A549 (cell line): Measurements from ENCODE around the gene FBXO7. TPM values are rescaled to one million over a fixed set of nuclear protein-coding genes. Genes with fewer than 3 reads are reported as not detected.

ENCODE experiments used
- ATAC-seq, 2 experiments: fragments of 200-7000 bp in 1 of 2; fragments of >200 bp in 1 of 2; cut with Nextera tagmentation in 1 of 2; cut with Tn5 transposase in 1 of 2; 3 replicates each; pipeline versions ENCODE4 v1.8.0 to v1.9.1; 2018 to 2020; ENCODE audit warnings: mild to moderate bottlenecking in 1 of 2, moderate library complexity in 1 of 2
- CTCF ChIA-PET: fragments of 300-600 bp; sonication (Branson Sonifier 250); formaldehyde crosslinking; extraction: SDS; loops from one replicate; lab custom pipeline; 2021; ENCODE audit warnings: antibody characterized with exemption, inconsistent platforms; lab: Yijun Ruan, JAX
- POLR2A ChIA-PET: fragments of 350-600 bp; formaldehyde crosslinking; extraction: SDS; loops from one replicate; lab custom pipeline; 2021; ENCODE audit warnings: antibody characterized with exemption, inconsistent platforms; lab: Yijun Ruan, JAX
- DNase-seq, 2 experiments: peaks; one replicate each; pipeline versions ENCODE4 v3.0.0 to v3.0.0-alpha.2; 2011 to 2016; ENCODE audit warnings: low read depth in 1 of 2, low spot score in 1 of 2
- FAIRE-seq: peaks from 2 replicates; lab custom pipeline; 2011; peaks lifted over from hg19 to GRCh38; lab: Jason Lieb, UNC
- H3K27ac ChIP-seq, 2 experiments: fragments of >200 bp; sonication (Bioruptor Twin); formaldehyde crosslinking; 3 replicates each; pipeline ENCODE4 v1.5.1; 2016 to 2017
- H3K4me1 ChIP-seq: fragments of >200 bp; sonication (Bioruptor Twin); formaldehyde crosslinking; 3 replicates; pipeline ENCODE4 v1.6.1; 2016
- H3K4me2 ChIP-seq: fragments of >200 bp; sonication (Bioruptor Twin); formaldehyde crosslinking; 3 replicates; pipeline ENCODE4 v1.6.1; 2016
- H3K4me3 ChIP-seq: fragments of >200 bp; sonication (Bioruptor Twin); formaldehyde crosslinking; 3 replicates; pipeline ENCODE4 v1.5.1; 2016
- H3K9me3 ChIP-seq: fragments of >200 bp; sonication (Bioruptor Twin); formaldehyde crosslinking; 3 replicates; pipeline ENCODE4 v1.6.1; 2016
- BCL3 ChIP-seq: fragments of >200 bp; sonication (Bioruptor Twin); formaldehyde crosslinking; IDR thresholded peaks from 3 replicates; pipeline ENCODE4 v1.6.1; 2016
- CBX2 ChIP-seq: fragments of 200-600 bp; sonication (generic); IDR thresholded peaks from 2 replicates; pipeline ENCODE4 v1.6.1; 2016; ENCODE audit warnings: low read depth, mild to moderate bottlenecking, borderline replicate concordance
- CBX8 ChIP-seq: fragments of 200-600 bp; sonication (generic); IDR thresholded peaks from 2 replicates; pipeline ENCODE4 v1.6.1; 2016
- CEBPB ChIP-seq, 2 experiments: fragments of >200 bp in 1 of 2; sonication (Bioruptor Twin) in 1 of 2; formaldehyde crosslinking in 1 of 2; IDR thresholded peaks; 2 replicates each; pipeline ENCODE4 v1.6.1; 2012 to 2016
- CHD2 ChIP-seq: fragments of 150-350 bp; IDR thresholded peaks from 2 replicates; pipeline ENCODE4 v1.6.1; 2014; ENCODE audit warnings: low read length; ENCODE audit not compliant: partially characterized antibody
- EHF ChIP-seq: fragments of 250-450 bp; sonication (Bioruptor Pico); IDR thresholded peaks from 2 replicates; pipeline ENCODE4 v1.5.0; 2020; ENCODE audit warnings: mild to moderate bottlenecking
- EHMT2 ChIP-seq: fragments of 200-600 bp; sonication (generic); IDR thresholded peaks from 2 replicates; pipeline ENCODE4 v1.6.1; 2016; ENCODE audit warnings: antibody characterized with exemption, low read depth, mild to moderate bottlenecking, moderate library complexity
- FOSL2 ChIP-seq, 2 experiments: fragments of 450-650 bp in 1 of 2; fragments of >200 bp in 1 of 2; sonication (Bioruptor Twin) in 1 of 2; formaldehyde crosslinking; IDR thresholded peaks; 2 replicates each; pipeline versions ENCODE4 v1.5.0 to v1.6.1; 2016 to 2020; ENCODE audit warnings: mild to moderate bottlenecking in 1 of 2, moderate library complexity in 1 of 2
- HDAC2 ChIP-seq: fragments of 200-600 bp; sonication (generic); IDR thresholded peaks from 2 replicates; pipeline ENCODE4 v1.6.1; 2016
- HOXB13 ChIP-seq: fragments of 250-450 bp; sonication (Bioruptor Pico); IDR thresholded peaks from 2 replicates; pipeline ENCODE4 v1.5.0; 2020; ENCODE audit warnings: low read depth, mild to moderate bottlenecking, moderate library complexity
- JUN ChIP-seq, 2 experiments: fragments of >200 bp; sonication (Bioruptor Twin); formaldehyde crosslinking; IDR thresholded peaks; 2 replicates in 1 of 2; 3 replicates in 1 of 2; pipeline ENCODE4 v1.6.1; 2016 to 2017
- KDM5A ChIP-seq: fragments of 200-600 bp; sonication (generic); IDR thresholded peaks from 2 replicates; pipeline ENCODE4 v1.6.1; 2016; ENCODE audit warnings: antibody characterized with exemption, mild to moderate bottlenecking
- MAFK ChIP-seq: fragments of 450-650 bp; IDR thresholded peaks from 2 replicates; pipeline ENCODE4 v1.6.1; 2014; ENCODE audit not compliant: partially characterized antibody
- NFE2L2 ChIP-seq: fragments of 150-350 bp; conservative IDR thresholded peaks from 2 replicates; pipeline ENCODE4 v1.6.1; 2014; ENCODE audit warnings: low read length
- POLR2A ChIP-seq: IDR thresholded peaks from 2 replicates; pipeline ENCODE4 v1.6.1; 2012; ENCODE audit warnings: mild to moderate bottlenecking, low read length
- POLR2AphosphoS2 ChIP-seq: conservative IDR thresholded peaks from 2 replicates; pipeline ENCODE4 v1.6.1; 2012; ENCODE audit warnings: low read length, improper control_type of control experiment, inconsistent platforms
- RAD21 ChIP-seq, 2 experiments: fragments of >200 bp in 1 of 2; sonication (Bioruptor Twin) in 1 of 2; formaldehyde crosslinking in 1 of 2; IDR thresholded peaks in 1 of 2; conservative IDR thresholded peaks in 1 of 2; 2 replicates in 1 of 2; 3 replicates in 1 of 2; pipeline ENCODE4 v1.6.1; 2012 to 2018; ENCODE audit warnings: inconsistent platforms in 1 of 2
- RARB ChIP-seq: fragments of 250-450 bp; sonication (Bioruptor Pico); IDR thresholded peaks from 2 replicates; pipeline ENCODE4 v1.8.0; 2021; ENCODE audit warnings: mild to moderate bottlenecking, moderate library complexity
- RFX5 ChIP-seq: fragments of 450-650 bp; IDR thresholded peaks from 2 replicates; pipeline ENCODE4 v1.7.1; 2014; ENCODE audit warnings: antibody characterized with exemption, mild to moderate bottlenecking, moderate library complexity
- RNF2 ChIP-seq: fragments of 200-600 bp; sonication (generic); IDR thresholded peaks from 2 replicates; pipeline ENCODE4 v1.6.1; 2016; ENCODE audit warnings: low read depth, mild to moderate bottlenecking, antibody characterized with exemption, moderate library complexity, borderline replicate concordance
- ZC3H11A ChIP-seq: fragments of 450-650 bp; IDR thresholded peaks from 2 replicates; pipeline ENCODE4 v1.6.1; 2014; ENCODE audit warnings: antibody characterized with exemption, mild to moderate bottlenecking
- WGBS: methylation state at CpG from one replicate; pipeline ENCODE4 v1.1.6; 2017; ENCODE audit errors: missing lambda C conversion rate; 5-methylcytosine and 5-hydroxymethylcytosine counted together
- polyA plus RNA-seq, 4 experiments: library from polyadenylated mRNA; depleted of rRNA in 3 of 4; stranded (reverse); fragments of >200 nt; fragmentation: RNase III in 1 of 4; extraction: RNeasy Plus Mini Kit Qiagen cat#74134 plus additional on column Dnase treatment in 1 of 4; gene quantifications; 2 replicates in 3 of 4; 3 replicates in 1 of 4; pipeline ENCODE4 v1.2.3, GENCODE V29; 2011 to 2017
- TF ChIP-seq, protein P1 (sequence below): fragments of 450-650 bp; IDR thresholded peaks from 2 replicates; pipeline ENCODE4 v1.6.1; 2014; ENCODE audit warnings: antibody characterized with exemption
- TF ChIP-seq, protein P2 (sequence below): fragments of 250-450 bp; sonication (Bioruptor Pico); IDR thresholded peaks from 2 replicates; pipeline ENCODE4 v1.5.0; 2021; ENCODE audit warnings: mild to moderate bottlenecking, moderate library complexity, borderline replicate concordance
- TF ChIP-seq, protein P3 (sequence below): fragments of 200-600 bp; sonication (generic); IDR thresholded peaks from 2 replicates; pipeline ENCODE4 v1.6.1; 2016; ENCODE audit warnings: antibody characterized with exemption, mild to moderate bottlenecking, moderate library complexity
- TF ChIP-seq, protein P4 (sequence below): fragments of >200 bp; sonication (Bioruptor Twin); formaldehyde crosslinking; IDR thresholded peaks from 2 replicates; pipeline ENCODE4 v1.6.1; 2016

FBXO7 gene
- polyA plus RNA-seq, 2 of the 4 experiments (the other 2 are of a cell fraction), result 58.0 to 131 TPM

DNA sequence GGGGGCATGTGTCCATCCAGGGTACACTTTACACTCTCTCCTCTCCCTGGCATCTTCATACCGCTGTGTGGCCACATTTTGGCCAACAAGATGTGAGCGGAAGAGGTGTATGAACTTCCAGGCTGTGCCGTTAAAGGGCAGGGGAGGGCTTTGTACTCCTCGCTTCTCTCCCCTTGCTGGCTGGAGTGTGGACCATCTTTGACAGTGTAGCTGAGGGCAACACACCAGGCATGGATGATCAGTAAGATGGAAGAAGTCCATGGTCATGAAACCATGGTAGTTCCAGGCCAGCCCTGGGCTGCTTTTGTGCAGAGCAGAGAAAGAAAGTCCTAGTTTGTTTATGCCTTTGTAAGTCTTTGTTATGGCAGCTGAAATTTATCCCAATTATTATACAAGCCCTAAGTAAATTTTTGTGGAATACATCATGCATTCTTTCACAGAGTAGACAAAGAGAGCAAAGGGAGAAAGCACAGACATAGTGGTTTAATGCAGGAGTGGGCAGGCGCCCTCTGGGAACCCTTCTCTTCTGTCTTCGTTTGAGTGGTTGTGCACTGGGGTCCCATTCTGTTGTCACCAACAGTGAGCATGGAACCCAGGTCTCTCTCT lies 70.4 kb downstream of the FBXO7 start:
- 79% methylated on average over 6 of the region's 6 CpGs for WGBS
- H3K9me3 ChIP-seq, result no peaks in the 10 kb centered on the region
- ATAC-seq (no peak), DNase-seq (no peak), FAIRE-seq (no peak)
- no peak overlapping the region for H3K4me2 ChIP-seq
- POLR2A ChIA-PET, result no interaction called here
- TF ChIP-seq POLR2AphosphoS2 (no peak), EHF (no peak), JUN (IDR thresholded peaks at IDR 0.05) (no peak), NFE2L2 (no peak), CBX2 (no peak), CEBPB (IDR thresholded peaks at IDR 0.05) (no peak), EHMT2 (no peak), CHD2 (no peak), ZC3H11A (no peak), POLR2A (no peak), CBX8 (no peak), BCL3 (no peak), HOXB13 (CRISPR knock-in tag) (no peak), MAFK (no peak), FOSL2 (IDR thresholded peaks at IDR 0.05) (no peak), FOSL2 (CRISPR knock-in tag; IDR thresholded peaks at IDR 0.05) (no peak), KDM5A (no peak), HDAC2 (no peak), RFX5 (no peak)
- TF ChIP-seq, protein P1, sequence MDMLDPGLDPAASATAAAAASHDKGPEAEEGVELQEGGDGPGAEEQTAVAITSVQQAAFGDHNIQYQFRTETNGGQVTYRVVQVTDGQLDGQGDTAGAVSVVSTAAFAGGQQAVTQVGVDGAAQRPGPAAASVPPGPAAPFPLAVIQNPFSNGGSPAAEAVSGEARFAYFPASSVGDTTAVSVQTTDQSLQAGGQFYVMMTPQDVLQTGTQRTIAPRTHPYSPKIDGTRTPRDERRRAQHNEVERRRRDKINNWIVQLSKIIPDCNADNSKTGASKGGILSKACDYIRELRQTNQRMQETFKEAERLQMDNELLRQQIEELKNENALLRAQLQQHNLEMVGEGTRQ, result no peak
- TF ChIP-seq, protein P2, sequence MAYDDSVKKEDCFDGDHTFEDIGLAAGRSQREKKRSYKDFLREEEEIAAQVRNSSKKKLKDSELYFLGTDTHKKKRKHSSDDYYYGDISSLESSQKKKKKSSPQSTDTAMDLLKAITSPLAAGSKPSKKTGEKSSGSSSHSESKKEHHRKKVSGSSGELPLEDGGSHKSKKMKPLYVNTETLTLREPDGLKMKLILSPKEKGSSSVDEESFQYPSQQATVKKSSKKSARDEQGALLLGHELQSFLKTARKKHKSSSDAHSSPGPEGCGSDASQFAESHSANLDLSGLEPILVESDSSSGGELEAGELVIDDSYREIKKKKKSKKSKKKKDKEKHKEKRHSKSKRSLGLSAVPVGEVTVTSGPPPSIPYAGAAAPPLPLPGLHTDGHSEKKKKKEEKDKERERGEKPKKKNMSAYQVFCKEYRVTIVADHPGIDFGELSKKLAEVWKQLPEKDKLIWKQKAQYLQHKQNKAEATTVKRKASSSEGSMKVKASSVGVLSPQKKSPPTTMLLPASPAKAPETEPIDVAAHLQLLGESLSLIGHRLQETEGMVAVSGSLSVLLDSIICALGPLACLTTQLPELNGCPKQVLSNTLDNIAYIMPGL, result no peak
- H3K27ac ChIP-seq, result no peak overlapping the region
- no peaks in the 10 kb centered on the region for H3K4me1 ChIP-seq
- CTCF ChIA-PET, result interaction anchor here (0.8 kb wide), 1 partner anchor 16 kb away, joined by 3 read pairs; no protein-coding TSS in a partner anchor
- H3K4me3 ChIP-seq, result no peak overlapping the region

DNA sequence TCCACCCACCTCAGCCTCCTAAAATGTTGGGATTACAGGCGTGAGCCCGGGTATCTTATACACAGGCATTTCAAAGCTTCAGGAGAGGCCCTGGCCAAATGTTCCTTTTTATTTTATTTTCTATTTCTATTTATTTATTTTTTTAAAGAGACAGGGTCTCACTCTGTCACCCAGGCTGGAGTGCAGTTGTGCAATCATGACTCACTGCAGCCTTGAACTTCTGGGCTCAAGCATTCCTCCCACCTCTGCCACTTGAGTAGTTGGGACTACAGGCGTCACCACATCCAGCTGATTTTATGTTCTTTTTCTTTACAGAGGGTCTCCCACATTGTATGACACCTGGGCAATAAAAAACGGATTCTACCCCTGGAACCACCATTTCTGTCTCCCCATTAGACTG lies 71.2 kb downstream of the FBXO7 start:
- 59% methylated on average over 4 of the region's 4 CpGs for WGBS
- TF ChIP-seq RNF2 (no peak), NFE2L2 (no peak), CEBPB (IDR thresholded peaks at IDR 0.05) (0 out of 4 replicates have a peak, but pooled peaks of 1 of the 2 experiments have one; percentile 24), FOSL2 (IDR thresholded peaks at IDR 0.05) (no peak), FOSL2 (CRISPR knock-in tag; IDR thresholded peaks at IDR 0.05) (no peak)
- POLR2A ChIA-PET, result no interaction called here
- Histone ChIP-seq H3K4me1 (no peaks in the 10 kb centered on the region), H3K4me3 (no peak overlapping the region), H3K27ac (no peak overlapping the region), H3K4me2 (no peak overlapping the region), H3K9me3 (no peaks in the 10 kb centered on the region)
- CTCF ChIA-PET, result interaction anchor here (0.6 kb wide), 1 partner anchor 111 kb away, joined by 3 read pairs; no protein-coding TSS in a partner anchor
- no peak for ATAC-seq
- no peak for FAIRE-seq
- DNase-seq, result no peak

DNA sequence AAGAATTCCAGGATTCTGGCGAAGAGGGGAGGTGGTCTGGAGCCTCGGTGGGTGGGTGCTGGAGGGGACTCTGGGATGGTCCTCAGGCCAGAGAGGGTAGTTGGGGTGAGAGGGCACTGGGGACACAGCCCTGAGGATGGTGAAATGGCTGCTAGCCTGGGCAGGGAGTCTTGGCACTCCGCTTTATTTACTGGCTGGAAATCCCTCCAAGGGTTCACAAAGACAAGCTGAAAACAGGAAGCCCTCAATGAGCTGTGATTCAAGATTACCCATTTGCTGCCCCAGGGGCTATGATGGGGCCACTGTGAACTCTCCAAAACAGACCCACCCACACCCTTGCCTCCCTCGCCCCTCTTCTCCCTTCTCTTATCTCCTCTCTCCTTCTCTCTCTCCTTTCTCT lies 71.9 kb downstream of the FBXO7 start:
- Histone ChIP-seq H3K9me3 (no peaks in the 10 kb centered on the region), H3K27ac (no peak overlapping the region), H3K4me3 (no peak overlapping the region), H3K4me2 (no peak overlapping the region), H3K4me1 (no peaks in the 10 kb centered on the region)
- FAIRE-seq (no peak), DNase-seq (no peak), ATAC-seq (no peak)
- CTCF ChIA-PET, result interaction anchor here (0.6 kb wide), 1 partner anchor 110 kb away, joined by 3 read pairs; no protein-coding TSS in a partner anchor
- 61% methylated on average over 4 of the region's 4 CpGs for WGBS
- POLR2A ChIA-PET, result no interaction called here
- TF ChIP-seq, protein P1, result no peak
- no peak for TF ChIP-seq RARB
- TF ChIP-seq, protein P3, sequence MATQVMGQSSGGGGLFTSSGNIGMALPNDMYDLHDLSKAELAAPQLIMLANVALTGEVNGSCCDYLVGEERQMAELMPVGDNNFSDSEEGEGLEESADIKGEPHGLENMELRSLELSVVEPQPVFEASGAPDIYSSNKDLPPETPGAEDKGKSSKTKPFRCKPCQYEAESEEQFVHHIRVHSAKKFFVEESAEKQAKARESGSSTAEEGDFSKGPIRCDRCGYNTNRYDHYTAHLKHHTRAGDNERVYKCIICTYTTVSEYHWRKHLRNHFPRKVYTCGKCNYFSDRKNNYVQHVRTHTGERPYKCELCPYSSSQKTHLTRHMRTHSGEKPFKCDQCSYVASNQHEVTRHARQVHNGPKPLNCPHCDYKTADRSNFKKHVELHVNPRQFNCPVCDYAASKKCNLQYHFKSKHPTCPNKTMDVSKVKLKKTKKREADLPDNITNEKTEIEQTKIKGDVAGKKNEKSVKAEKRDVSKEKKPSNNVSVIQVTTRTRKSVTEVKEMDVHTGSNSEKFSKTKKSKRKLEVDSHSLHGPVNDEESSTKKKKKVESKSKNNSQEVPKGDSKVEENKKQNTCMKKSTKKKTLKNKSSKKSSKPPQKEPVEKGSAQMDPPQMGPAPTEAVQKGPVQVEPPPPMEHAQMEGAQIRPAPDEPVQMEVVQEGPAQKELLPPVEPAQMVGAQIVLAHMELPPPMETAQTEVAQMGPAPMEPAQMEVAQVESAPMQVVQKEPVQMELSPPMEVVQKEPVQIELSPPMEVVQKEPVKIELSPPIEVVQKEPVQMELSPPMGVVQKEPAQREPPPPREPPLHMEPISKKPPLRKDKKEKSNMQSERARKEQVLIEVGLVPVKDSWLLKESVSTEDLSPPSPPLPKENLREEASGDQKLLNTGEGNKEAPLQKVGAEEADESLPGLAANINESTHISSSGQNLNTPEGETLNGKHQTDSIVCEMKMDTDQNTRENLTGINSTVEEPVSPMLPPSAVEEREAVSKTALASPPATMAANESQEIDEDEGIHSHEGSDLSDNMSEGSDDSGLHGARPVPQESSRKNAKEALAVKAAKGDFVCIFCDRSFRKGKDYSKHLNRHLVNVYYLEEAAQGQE, result no peak
- no peak for TF ChIP-seq RAD21 (conservative IDR thresholded peaks at IDR 0.05 in 1 of 2, IDR thresholded peaks at IDR 0.05 in 1 of 2)
- TF ChIP-seq, protein P4, sequence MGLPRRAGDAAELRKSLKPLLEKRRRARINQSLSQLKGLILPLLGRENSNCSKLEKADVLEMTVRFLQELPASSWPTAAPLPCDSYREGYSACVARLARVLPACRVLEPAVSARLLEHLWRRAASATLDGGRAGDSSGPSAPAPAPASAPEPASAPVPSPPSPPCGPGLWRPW, result no peak
- TF ChIP-seq HDAC2, result no peak
